HepG2 (cell line): ENCODE measurements around the gene LPIN3. TPM values are rescaled to one million over a fixed set of nuclear protein-coding genes. Genes with fewer than 3 reads are reported as not detected.

Source experiments
- ARID5B ChIP-seq: IDR thresholded peaks from 2 replicates; pipeline ENCODE4 v1.4.0; 2020; ENCODE audit warnings: mild to moderate bottlenecking, missing genetic modification reagents
- CBX1 ChIP-seq: IDR thresholded peaks from one replicate; pipeline ENCODE4 v1.6.1; 2016; ENCODE audit warnings: antibody characterized with exemption, low read depth
- EHMT2 ChIP-seq: fragments of 200-600 bp; sonication (generic); IDR thresholded peaks from 2 replicates; pipeline ENCODE4 v1.7.0; 2017; ENCODE audit warnings: antibody characterized with exemption, low read depth, low read length, borderline replicate concordance
- HDAC1 ChIP-seq: sonication (generic); formaldehyde crosslinking; IDR thresholded peaks from 2 replicates; pipeline ENCODE4 v1.5.1; 2020; ENCODE audit warnings: mild to moderate bottlenecking, missing genetic modification reagents
- MAX ChIP-seq: IDR thresholded peaks from 2 replicates; pipeline ENCODE4 v1.6.1; 2012; ENCODE audit warnings: inconsistent platforms
- MTF1 ChIP-seq: sonication (generic); formaldehyde crosslinking; IDR thresholded peaks from 2 replicates; pipeline ENCODE4 v1.5.0; 2020; ENCODE audit warnings: missing genetic modification reagents
- MXD3 ChIP-seq: IDR thresholded peaks from 2 replicates; pipeline ENCODE4 v1.6.1; 2016; ENCODE audit warnings: mild to moderate bottlenecking, missing biosample characterization, missing genetic modification reagents
- PAX8 ChIP-seq: sonication (generic); formaldehyde crosslinking; IDR thresholded peaks from 2 replicates; pipeline ENCODE4 v1.8.0; 2022; ENCODE audit warnings: mild to moderate bottlenecking, missing genetic modification reagents, borderline replicate concordance
- RXRB ChIP-seq: IDR thresholded peaks from 2 replicates; pipeline ENCODE4 v1.6.1; 2016; ENCODE audit warnings: borderline replicate concordance, missing genetic modification reagents, missing compliant biosample characterization
- SRF ChIP-seq: IDR thresholded peaks from 2 replicates; pipeline ENCODE4 v1.6.1; 2011; ENCODE audit warnings: mild to moderate bottlenecking, low read depth, low read length, moderate library complexity
- TARDBP ChIP-seq: sonication (generic); formaldehyde crosslinking; IDR thresholded peaks from 2 replicates; pipeline ENCODE4 v1.8.0; 2022; ENCODE audit warnings: mild to moderate bottlenecking, missing genetic modification reagents
- TEAD3 ChIP-seq: optimal IDR thresholded peaks from 2 replicates; pipeline ENCODE3; 2016; ENCODE audit warnings: borderline replicate concordance
- TFDP2 ChIP-seq: sonication (generic); formaldehyde crosslinking; IDR thresholded peaks from 2 replicates; pipeline ENCODE4 v1.4.0; 2020; ENCODE audit warnings: missing genetic modification reagents
- ZIK1 ChIP-seq: sonication (generic); formaldehyde crosslinking; IDR thresholded peaks from 2 replicates; pipeline ENCODE4 v1.5.0; 2020; ENCODE audit warnings: mild to moderate bottlenecking, low read depth, missing genetic modification reagents, borderline replicate concordance
- ZNF280B ChIP-seq: sonication (generic); formaldehyde crosslinking; IDR thresholded peaks from 2 replicates; pipeline ENCODE4 v1.5.0; 2020; ENCODE audit warnings: missing genetic modification reagents, mild to moderate bottlenecking, borderline replicate concordance
- ZNF331 ChIP-seq: sonication (generic); formaldehyde crosslinking; IDR thresholded peaks from 2 replicates; pipeline ENCODE4 v1.4.0; 2020; ENCODE audit warnings: missing genetic modification reagents
- ZNF580 ChIP-seq: IDR thresholded peaks from 2 replicates; pipeline ENCODE4 v1.6.1; 2016; ENCODE audit warnings: low read depth, borderline replicate concordance
- ZNF672 ChIP-seq: sonication (generic); formaldehyde crosslinking; IDR thresholded peaks from 2 replicates; pipeline ENCODE4 v1.8.1; 2022; ENCODE audit warnings: missing genetic modification reagents
- ZNF770 ChIP-seq: sonication (generic); formaldehyde crosslinking; IDR thresholded peaks from 2 replicates; pipeline ENCODE4 v1.5.0; 2020; ENCODE audit warnings: mild to moderate bottlenecking, missing genetic modification reagents
- polyA plus RNA-seq, 8 experiments: library from polyadenylated mRNA; depleted of rRNA in 3 of 8; stranded (reverse) in 7 of 8; unstranded in 1 of 8; fragments of >200 nt; fragmentation: Illumina TruSeq in 4 of 8; extraction: Trizol in 4 of 8; gene quantifications; 2 replicates each; pipeline versions ENCODE4 v1.2.1 to v1.2.3, GENCODE V29; 2011 to 2016; ENCODE audit warnings: low read depth in 4 of 8, missing spikeins in 1 of 8, mixed read lengths in 1 of 8; ENCODE audit not compliant: insufficient read depth in 1 of 8
- total RNA-seq, 5 experiments: library from RNA; depleted of rRNA; stranded (reverse); fragments of >200 nt; fragmentation: Illumina TruSeq; extraction: Trizol; gene quantifications; 2 replicates each; pipeline ENCODE4 v1.2.3, GENCODE V29; 2016; ENCODE audit warnings: low read depth in 1 of 5

LPIN3 gene
- total and polyA plus RNA-seq, 2 of the 13 experiments (the other 11 are each of a cell fraction or from before 2014, with no cell fraction given) = 14.2 to 28.6 TPM

- peak; percentile 65 for TF ChIP-seq TFDP2
- peak; percentile 29; the same call in 1 of the 2 replicates for TF ChIP-seq HDAC1 (CRISPR knock-in tag)
- no peak for TF ChIP-seq ZNF672 (CRISPR knock-in tag)
- peak; percentile 70 for TF ChIP-seq MXD3 (CRISPR knock-in tag)
- TF ChIP-seq MAX = peak; percentile 69; the same call in 1 of the 2 replicates
- peak; percentile 27; the same call in 1 of the 2 replicates for TF ChIP-seq TARDBP (CRISPR knock-in tag)
- 0 out of 2 replicates have a peak, but pooled peaks have one; percentile 35 for TF ChIP-seq PAX8 (CRISPR knock-in tag)
- peak; percentile 75; the same call in 1 of the 2 replicates for TF ChIP-seq ZNF770 (CRISPR knock-in tag)
- TF ChIP-seq ARID5B = peak; percentile 80
- no peak for TF ChIP-seq EHMT2
- TF ChIP-seq ZNF331 (CRISPR knock-in tag) = peak; percentile 90
- peak; percentile 29; the same call in 1 of the 2 replicates for TF ChIP-seq MTF1
- TF ChIP-seq ZNF580 (CRISPR knock-in tag) = peak; percentile 55; the same call in 1 of the 2 replicates
- TF ChIP-seq CBX1 = peak; percentile 85
- peak; percentile 85 for TF ChIP-seq ZNF280B (CRISPR knock-in tag)
- peak; percentile 51 for TF ChIP-seq TEAD3 (CRISPR knock-in tag)
- TF ChIP-seq RXRB (CRISPR knock-in tag) = peak; percentile 72
- TF ChIP-seq ZIK1 (CRISPR knock-in tag) = 0 out of 2 replicates have a peak, but pooled peaks have one; percentile 24
- peak; percentile 4; the same call in 1 of the 2 replicates for TF ChIP-seq SRF
Observed at GRCh38 chr20:41317546-41318270, 22.9 kb upstream of the LPIN3 start, which contains the start of gene ZHX3 (continued).
